NCI-H526 (cell line): ENCODE data around the gene RUNX2.

Experiments
- DNase-seq, 2 experiments: peaks; one replicate each; lab custom pipeline; 2025; lab: John Stamatoyannopoulos, UW

RUNX2 gene

DNA sequence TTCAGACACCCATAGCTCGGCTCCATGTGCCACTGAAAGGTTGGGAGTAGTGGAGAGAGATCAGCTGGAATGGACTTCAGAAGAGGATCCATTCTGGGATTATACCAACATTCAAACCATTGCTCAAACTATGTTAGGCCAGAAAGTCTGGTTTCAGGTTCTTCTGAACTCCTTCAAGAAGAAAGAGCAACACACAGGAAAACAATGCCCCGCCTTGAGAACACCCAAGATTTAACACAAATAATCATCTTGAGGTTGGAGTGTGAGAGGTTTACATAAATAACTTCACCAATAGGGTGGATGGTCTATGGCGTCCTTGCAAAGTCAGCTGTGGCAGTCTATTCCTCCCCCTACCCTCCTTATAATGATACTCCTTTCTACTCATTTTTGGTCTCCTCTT is 261.2 kb downstream of the RUNX2 start:
- DNase-seq: no peak

DNA sequence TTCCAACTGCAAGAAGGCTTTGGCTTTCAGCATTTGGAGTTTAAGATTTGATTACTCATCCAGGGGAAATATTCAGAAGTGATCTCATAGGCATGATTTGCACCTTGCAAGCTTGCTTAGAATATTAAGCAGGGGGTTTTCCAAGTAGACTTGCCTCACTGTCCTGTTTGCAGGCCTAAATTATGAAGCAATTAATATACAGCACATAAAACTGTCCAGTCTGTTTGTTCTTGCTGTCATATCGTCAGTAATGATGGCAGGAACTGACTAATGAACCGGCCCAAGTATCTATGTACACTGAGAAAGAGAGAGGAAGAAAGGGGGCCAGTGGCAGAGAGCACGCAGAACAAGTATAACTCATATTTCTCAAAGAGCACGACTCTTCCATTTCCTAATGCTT is 262.1 kb downstream of the RUNX2 start:
- peak; percentile 20 to 52 for DNase-seq

DNA sequence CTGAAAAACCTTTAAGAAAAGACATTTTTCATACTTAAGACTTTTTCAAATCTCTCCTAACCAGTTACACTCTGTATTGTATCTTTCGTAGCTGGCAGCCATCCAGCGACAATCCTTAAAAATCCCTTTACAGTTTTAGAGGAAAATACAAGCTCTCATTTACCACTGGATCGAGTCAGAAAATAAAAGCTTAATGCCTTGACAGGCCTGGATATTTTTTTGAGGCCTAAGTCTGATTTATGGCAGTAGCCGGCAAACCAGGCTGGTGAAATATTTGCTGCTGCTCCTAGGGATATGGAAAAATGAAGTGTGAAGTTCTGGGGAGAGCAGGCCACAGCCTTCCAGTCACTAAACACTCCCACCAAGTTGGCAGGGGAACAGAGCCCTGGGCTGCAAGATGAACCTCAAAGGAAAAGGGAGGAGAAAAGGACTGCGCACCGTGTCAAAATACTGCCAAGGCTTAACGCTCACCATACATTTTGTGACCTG is 262.6 kb downstream of the RUNX2 start:
- DNase-seq: no peak

DNA sequence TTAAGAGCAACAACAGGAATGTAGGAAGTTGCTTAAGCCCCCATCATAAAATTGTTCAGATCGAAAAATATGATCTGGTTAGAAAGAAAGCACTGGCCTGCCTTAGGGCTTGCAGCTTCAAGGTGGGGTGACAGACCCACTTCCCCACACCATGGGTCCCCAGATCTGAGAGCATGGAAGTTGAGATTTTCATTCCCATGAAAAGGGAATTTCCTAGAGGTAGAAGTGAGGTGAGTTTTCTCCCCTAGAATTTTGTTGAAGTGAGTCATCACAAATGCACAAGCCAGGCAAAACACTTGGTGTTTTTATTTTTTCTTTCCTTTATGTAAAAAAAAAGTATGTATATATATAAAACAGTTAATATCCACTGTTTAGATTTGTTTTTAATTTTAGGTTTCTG is 263.2 kb downstream of the RUNX2 start:
- DNase-seq: no peak

GRCh38 chr6:45591890-45592289 is 263.8 kb downstream of the RUNX2 start:
- no peak for DNase-seq

DNA sequence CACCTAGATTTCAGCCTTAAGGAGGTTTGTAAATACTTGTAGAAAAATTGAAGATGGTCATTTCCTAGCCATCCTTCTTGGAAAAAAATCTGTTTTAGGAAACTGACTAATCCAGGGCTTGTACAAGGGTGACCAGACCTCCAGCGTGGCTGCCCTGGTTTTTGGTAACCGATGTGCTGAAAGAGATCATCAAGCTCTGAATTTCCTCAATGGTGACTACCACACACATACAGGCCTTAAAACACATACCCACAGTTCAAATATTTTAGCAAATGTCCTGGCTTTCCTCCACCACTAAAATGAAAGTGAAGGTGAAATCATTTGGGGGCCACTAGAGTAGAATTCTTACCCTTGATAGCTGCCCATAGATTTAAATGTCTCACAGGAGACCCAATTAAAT is 264.9 kb downstream of the RUNX2 start:
- no peak for DNase-seq

GRCh38 chr6:45595010-45595851 is 267.1 kb downstream of the RUNX2 start:
- no peak for DNase-seq

- no peak for DNase-seq
These were observed 269.3 kb downstream of the RUNX2 start for GRCh38 chr6:45597424-45597823.

- DNase-seq: no peak
These were observed 270.9 kb downstream of the RUNX2 start for GRCh38 chr6:45599053-45599452.

GRCh38 chr6:45605971-45606370 is 277.8 kb downstream of the RUNX2 start:
- DNase-seq: no peak

DNA sequence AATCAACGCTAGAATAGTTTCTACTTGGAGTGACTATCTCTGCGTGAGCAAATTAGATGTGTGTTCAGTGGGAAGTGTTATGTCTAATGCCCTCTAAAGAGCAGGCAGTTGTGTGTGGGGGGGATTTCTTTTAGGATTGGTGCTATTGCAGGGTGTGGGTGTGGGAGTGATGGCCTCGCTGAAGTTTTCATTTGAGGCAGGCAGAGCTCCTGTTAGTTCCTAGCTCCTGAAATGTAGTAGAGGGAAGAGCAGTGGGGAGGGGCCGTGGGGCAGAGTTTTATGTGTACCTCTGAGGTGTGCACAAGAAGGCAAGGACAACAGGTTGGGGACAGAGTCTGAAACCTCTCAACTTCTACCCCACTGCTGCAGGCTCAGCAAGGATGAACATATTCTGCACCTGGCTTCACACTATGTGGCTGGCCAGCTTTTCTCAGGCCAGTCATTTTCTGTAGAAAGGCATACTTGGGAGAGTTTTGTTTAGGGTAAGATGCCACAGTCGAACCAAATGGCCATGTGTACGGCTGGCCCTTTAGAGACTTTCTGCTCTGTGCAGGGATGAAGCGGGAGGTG is 278.8 kb downstream of the RUNX2 start:
- DNase-seq: peak; percentile 85 to 88

DNA sequence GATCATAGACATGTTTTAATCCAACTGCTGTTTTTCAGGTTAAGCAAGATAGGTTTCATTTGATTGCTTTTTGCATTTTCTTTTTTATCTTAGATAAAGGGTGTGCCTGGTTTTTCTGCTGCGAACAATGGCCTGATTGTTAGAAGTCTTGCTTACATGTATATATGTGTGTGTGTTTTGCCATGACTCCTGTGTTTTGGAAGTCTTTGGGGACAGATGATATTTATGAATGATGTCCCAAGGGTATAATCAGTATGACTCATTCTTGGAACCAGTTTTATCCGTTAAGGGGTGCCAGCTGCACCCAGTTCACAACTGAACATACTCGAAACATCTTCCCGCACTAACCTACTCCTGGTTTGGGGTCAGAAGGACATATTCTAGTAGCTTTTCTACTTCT is 279.7 kb downstream of the RUNX2 start:
- DNase-seq: peak; percentile 97 to 99

GRCh38 chr6:45608252-45608913 is 280.3 kb downstream of the RUNX2 start:
- peak in 1 of 2 experiments; percentile 48 for DNase-seq

GRCh38 chr6:45609141-45609638 is 281.1 kb downstream of the RUNX2 start:
- no peak for DNase-seq

GRCh38 chr6:45610374-45610773 is 282.2 kb downstream of the RUNX2 start:
- DNase-seq: no peak

DNA sequence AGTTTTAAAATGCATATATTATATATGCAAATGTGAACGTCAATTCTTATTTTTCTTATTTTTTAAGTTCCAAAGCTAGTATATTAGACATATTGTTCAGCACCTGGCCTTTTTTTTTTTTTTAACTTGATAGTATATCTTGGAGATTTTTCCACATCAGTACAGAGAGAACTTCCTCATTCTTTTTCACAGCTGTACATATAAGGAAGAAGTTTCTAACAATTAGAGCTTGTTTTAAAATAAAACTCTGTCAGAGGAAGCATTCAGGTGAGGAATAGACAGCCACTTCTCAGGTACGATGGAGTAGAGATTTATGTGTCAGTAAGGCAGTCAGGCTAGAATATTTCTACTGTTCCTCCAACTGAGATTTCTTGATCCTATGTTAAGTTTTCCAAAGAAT is 282.7 kb downstream of the RUNX2 start:
- no peak for DNase-seq

DNA sequence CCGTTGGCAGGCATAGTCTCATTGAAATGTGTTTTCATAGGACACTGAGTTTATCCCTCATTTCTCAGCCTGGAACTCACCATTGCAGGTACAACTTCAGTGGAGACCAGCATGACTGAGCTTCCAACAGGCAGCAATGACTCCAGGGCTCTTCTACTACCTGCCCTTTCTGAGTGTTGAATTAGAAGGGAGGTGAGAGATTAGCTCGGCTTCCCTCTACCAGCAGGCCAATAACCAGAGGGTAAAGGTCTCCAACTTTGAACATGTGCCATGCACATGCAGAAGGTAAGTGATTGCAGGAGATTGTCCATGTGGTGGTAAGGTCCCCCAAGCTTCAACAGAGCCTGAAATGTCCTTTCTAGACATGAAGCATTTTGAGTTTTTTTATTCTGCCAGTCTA is 283.4 kb downstream of the RUNX2 start:
- no peak for DNase-seq

DNA sequence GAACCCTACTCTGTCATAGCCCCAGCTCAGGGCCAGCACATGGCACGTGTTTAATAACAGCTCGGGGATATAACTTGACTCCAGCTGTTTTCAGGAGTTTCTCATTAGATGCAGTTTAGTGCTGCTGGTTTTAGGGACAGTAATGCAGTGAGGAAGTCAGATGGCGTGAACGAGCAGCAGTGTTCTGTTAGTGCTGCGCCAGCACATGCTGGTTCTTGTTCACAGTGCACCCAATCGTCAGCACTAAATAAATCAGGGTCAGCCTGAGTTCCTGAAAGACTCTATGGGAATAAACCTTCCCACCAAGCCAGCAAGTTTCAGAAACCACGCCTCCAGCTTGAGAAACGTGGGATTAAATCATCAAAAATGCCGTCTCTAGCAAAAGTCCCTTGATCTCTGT is 285.5 kb downstream of the RUNX2 start:
- DNase-seq: no peak

GRCh38 chr6:45614488-45615285 is 286.6 kb downstream of the RUNX2 start:
- DNase-seq: no peak

- DNase-seq: no peak
These were observed 288.1 kb downstream of the RUNX2 start for GRCh38 chr6:45616209-45616608.

- DNase-seq: no peak
These were observed 289.3 kb downstream of the RUNX2 start for GRCh38 chr6:45617441-45617840.

DNA sequence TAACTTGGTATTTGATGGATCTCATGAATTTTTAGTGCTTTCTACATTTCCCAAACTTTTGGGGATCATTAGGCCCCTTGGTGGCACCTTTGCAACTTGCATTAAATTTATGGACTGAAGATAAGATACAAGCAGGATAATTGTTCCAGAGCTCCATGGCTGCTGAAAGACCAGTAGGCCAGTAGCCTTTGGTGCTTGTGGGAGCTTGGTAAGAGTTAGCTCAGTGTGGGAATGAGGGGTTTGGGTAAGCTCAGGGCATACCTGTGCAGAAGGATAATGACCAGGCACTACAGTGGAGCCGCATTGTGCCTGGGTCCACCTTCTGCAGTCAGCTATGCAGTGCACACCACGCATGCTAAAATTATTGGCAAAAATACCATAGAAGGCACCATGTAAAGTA is 290.1 kb downstream of the RUNX2 start:
- DNase-seq: no peak
